Thyroid gland (tissue), 4 donors: Measurements from ENCODE around the gene CD2AP.

Experiments used
- POLR2A ChIP-seq, 2 donors: fragments of 450-650 bp; IDR thresholded peaks; one replicate each; pipeline ENCODE4 v1.6.1; 2017; ENCODE audit warnings: antibody characterized with exemption in 2 of 2, mild to moderate bottlenecking in 2 of 2, moderate library complexity in 1 of 2
- TF ChIP-seq, protein P1 (sequence below), 6 experiments: fragments of 200-600 bp in 3 of 6; fragments of 450-650 bp in 3 of 6; sonication (generic) in 3 of 6; IDR thresholded peaks; one replicate each; pipeline ENCODE4 v1.5.1; 2016 to 2019; ENCODE audit warnings: antibody characterized with exemption in 6 of 6, mild to moderate bottlenecking in 2 of 6, inconsistent platforms in 1 of 6, moderate library complexity in 1 of 6

GRCh38 chr6:47447722-47448121 is 29.9 kb upstream of the CD2AP start:
- TF ChIP-seq, protein P1, sequence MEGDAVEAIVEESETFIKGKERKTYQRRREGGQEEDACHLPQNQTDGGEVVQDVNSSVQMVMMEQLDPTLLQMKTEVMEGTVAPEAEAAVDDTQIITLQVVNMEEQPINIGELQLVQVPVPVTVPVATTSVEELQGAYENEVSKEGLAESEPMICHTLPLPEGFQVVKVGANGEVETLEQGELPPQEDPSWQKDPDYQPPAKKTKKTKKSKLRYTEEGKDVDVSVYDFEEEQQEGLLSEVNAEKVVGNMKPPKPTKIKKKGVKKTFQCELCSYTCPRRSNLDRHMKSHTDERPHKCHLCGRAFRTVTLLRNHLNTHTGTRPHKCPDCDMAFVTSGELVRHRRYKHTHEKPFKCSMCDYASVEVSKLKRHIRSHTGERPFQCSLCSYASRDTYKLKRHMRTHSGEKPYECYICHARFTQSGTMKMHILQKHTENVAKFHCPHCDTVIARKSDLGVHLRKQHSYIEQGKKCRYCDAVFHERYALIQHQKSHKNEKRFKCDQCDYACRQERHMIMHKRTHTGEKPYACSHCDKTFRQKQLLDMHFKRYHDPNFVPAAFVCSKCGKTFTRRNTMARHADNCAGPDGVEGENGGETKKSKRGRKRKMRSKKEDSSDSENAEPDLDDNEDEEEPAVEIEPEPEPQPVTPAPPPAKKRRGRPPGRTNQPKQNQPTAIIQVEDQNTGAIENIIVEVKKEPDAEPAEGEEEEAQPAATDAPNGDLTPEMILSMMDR (IDR thresholded peaks at IDR 0.05): no peak
- no peak for TF ChIP-seq POLR2A (IDR thresholded peaks at IDR 0.05)
